H7 (cell line): ENCODE measurements around the gene OTOS. TPM values are rescaled to one million over a fixed set of nuclear protein-coding genes. Genes with fewer than 3 reads are reported as not detected.

Experiments used
- DNase-seq: peaks from one replicate; pipeline ENCODE4 v3.0.0; 2012
- H3K27me3 ChIP-seq: 2 replicates; pipeline ENCODE4 v1.6.0; 2011; ENCODE audit warnings: mild to moderate bottlenecking, low read length; ENCODE audit not compliant: control insufficient read depth, insufficient read depth
- H3K36me3 ChIP-seq: replicated peaks from 2 replicates; pipeline ENCODE4 v1.5.1; 2011; ENCODE audit warnings: low read length; ENCODE audit not compliant: control insufficient read depth, insufficient read depth
- H3K4me3 ChIP-seq: 2 replicates; pipeline ENCODE4 v1.5.1; 2011; ENCODE audit warnings: low read depth, mild to moderate bottlenecking, control low read depth, low read length, moderate library complexity; ENCODE audit not compliant: insufficient read depth
- total RNA-seq: library from RNA; depleted of rRNA; stranded (reverse); fragments of >200 nt; shearing (Covaris generic); gene quantifications from 2 replicates; pipeline ENCODE4 v1.2.3, GENCODE V29; 2014

The OTOS gene
- total RNA-seq, 1 experiment from 2014 or later, result not detected

GRCh38 chr2:240162939-240163714 is 22.7 kb upstream of the OTOS start:
- DNase-seq, result no peak
- H3K27me3 ChIP-seq, result no peaks in the 10 kb centered on the region
- H3K36me3 ChIP-seq, result no peaks in the 10 kb centered on the region
- H3K4me3 ChIP-seq, result no peak overlapping the region

- DNase-seq, result no peak
- H3K36me3 ChIP-seq, result no peaks in the 10 kb centered on the region
- H3K4me3 ChIP-seq, result no peak overlapping the region
- H3K27me3 ChIP-seq, result no peaks in the 10 kb centered on the region
These were observed 22.1 kb upstream of the OTOS start for GRCh38 chr2:240162531-240162930.

GRCh38 chr2:240162032-240162431 is 21.6 kb upstream of the OTOS start:
- Histone ChIP-seq H3K4me3 (no peak overlapping the region), H3K36me3 (no peaks in the 10 kb centered on the region), H3K27me3 (no peaks in the 10 kb centered on the region)
- no peak for DNase-seq

- no peak for DNase-seq
- no peak overlapping the region for H3K4me3 ChIP-seq
- no peaks in the 10 kb centered on the region for H3K36me3 ChIP-seq
- no peaks in the 10 kb centered on the region for H3K27me3 ChIP-seq
These were observed 20.8 kb upstream of the OTOS start for GRCh38 chr2:240161087-240161750.

GRCh38 chr2:240160291-240161086 is 20.0 kb upstream of the OTOS start:
- H3K4me3 ChIP-seq, result no peak overlapping the region
- H3K27me3 ChIP-seq, result no peaks in the 10 kb centered on the region
- no peaks in the 10 kb centered on the region for H3K36me3 ChIP-seq
- no peak for DNase-seq

- Histone ChIP-seq H3K4me3 (no peak overlapping the region), H3K36me3 (no peaks in the 10 kb centered on the region), H3K27me3 (no peaks in the 10 kb centered on the region)
- no peak for DNase-seq
These were observed 18.9 kb upstream of the OTOS start for GRCh38 chr2:240159251-240159839.

GRCh38 chr2:240157147-240157470 is 16.7 kb upstream of the OTOS start:
- H3K4me3 ChIP-seq, result no peak overlapping the region
- DNase-seq, result no peak
- no peaks in the 10 kb centered on the region for H3K36me3 ChIP-seq
- H3K27me3 ChIP-seq, result no peaks in the 10 kb centered on the region

- H3K36me3 ChIP-seq, result no peaks in the 10 kb centered on the region
- H3K27me3 ChIP-seq, result no peaks in the 10 kb centered on the region
- DNase-seq, result peak; percentile 50
- H3K4me3 ChIP-seq, result no peak overlapping the region
These were observed 16.1 kb upstream of the OTOS start for GRCh38 chr2:240156435-240157146.

- no peak for DNase-seq
- Histone ChIP-seq H3K36me3 (no peaks in the 10 kb centered on the region), H3K4me3 (no peak overlapping the region), H3K27me3 (no peaks in the 10 kb centered on the region)
These were observed 15.4 kb upstream of the OTOS start for GRCh38 chr2:240155745-240156390.

GRCh38 chr2:240155048-240155744 is 14.7 kb upstream of the OTOS start:
- H3K4me3 ChIP-seq, result no peak overlapping the region
- DNase-seq, result peak; percentile 47
- no peaks in the 10 kb centered on the region for H3K27me3 ChIP-seq
- no peaks in the 10 kb centered on the region for H3K36me3 ChIP-seq

- DNase-seq, result peak; percentile 53
- no peak overlapping the region for H3K4me3 ChIP-seq
- no peaks in the 10 kb centered on the region for H3K36me3 ChIP-seq
- no peaks in the 10 kb centered on the region for H3K27me3 ChIP-seq
These were observed 14.1 kb upstream of the OTOS start for GRCh38 chr2:240154606-240155005.

GRCh38 chr2:240153418-240153817 is 13.0 kb upstream of the OTOS start:
- Histone ChIP-seq H3K4me3 (no peak overlapping the region), H3K36me3 (no peaks in the 10 kb centered on the region), H3K27me3 (no peaks in the 10 kb centered on the region)
- no peak for DNase-seq

- no peaks in the 10 kb centered on the region for H3K27me3 ChIP-seq
- H3K4me3 ChIP-seq, result no peak overlapping the region
- no peaks in the 10 kb centered on the region for H3K36me3 ChIP-seq
- DNase-seq, result no peak
These were observed 11.1 kb upstream of the OTOS start for GRCh38 chr2:240151477-240152031.
